Breast epithelium (tissue), 3 donors: ENCODE data around the gene TEC.

Experiments
- POLR2A ChIP-seq: fragments of 450-650 bp; IDR thresholded peaks from one replicate; pipeline ENCODE4 v1.6.1; 2016; ENCODE audit warnings: antibody characterized with exemption, mild to moderate bottlenecking, moderate library complexity
- TF ChIP-seq, protein P1 (sequence below), 3 donors: fragments of 450-650 bp; IDR thresholded peaks; one replicate each; pipeline ENCODE4 v1.5.1; 2016 to 2017; ENCODE audit warnings: antibody characterized with exemption in 3 of 3, mild to moderate bottlenecking in 3 of 3, moderate library complexity in 3 of 3

DNA sequence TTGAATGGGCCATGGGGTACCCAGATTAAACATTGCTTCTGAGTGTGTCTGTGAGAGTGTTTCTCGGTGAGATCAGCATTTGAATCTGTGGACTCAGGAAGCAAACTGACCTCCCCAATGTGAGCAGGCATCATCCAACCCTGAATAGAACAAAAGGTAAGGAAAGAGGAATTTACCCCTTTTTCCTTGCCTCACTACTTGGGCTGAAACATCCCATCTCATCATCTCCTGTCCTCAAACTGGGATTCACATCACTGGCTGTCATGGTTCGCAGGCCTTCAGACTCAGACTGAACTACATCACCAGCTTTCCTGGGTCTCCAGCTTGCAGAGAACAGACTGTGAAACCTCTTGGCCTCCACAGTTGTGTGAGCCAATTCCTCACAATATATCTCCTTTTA lies 47.1 kb downstream of the TEC start:
- TF ChIP-seq, protein P1, sequence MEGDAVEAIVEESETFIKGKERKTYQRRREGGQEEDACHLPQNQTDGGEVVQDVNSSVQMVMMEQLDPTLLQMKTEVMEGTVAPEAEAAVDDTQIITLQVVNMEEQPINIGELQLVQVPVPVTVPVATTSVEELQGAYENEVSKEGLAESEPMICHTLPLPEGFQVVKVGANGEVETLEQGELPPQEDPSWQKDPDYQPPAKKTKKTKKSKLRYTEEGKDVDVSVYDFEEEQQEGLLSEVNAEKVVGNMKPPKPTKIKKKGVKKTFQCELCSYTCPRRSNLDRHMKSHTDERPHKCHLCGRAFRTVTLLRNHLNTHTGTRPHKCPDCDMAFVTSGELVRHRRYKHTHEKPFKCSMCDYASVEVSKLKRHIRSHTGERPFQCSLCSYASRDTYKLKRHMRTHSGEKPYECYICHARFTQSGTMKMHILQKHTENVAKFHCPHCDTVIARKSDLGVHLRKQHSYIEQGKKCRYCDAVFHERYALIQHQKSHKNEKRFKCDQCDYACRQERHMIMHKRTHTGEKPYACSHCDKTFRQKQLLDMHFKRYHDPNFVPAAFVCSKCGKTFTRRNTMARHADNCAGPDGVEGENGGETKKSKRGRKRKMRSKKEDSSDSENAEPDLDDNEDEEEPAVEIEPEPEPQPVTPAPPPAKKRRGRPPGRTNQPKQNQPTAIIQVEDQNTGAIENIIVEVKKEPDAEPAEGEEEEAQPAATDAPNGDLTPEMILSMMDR (IDR thresholded peaks at IDR 0.05) = no peak
- no peak for TF ChIP-seq POLR2A
